Dendritic cell treated with granulocyte-macrophage colony-stimulating factor and Interleukin-4, amounts not matched to agents 40 ng/mL and 50 ng/mL, for 4 days (primary cell): ENCODE data around the gene MYO9A.

Experiments
- H3K27ac Mint-ChIP-seq: one replicate; pipeline ENCODE4 v1.8.0; 2022; ENCODE audit warnings: mild to moderate bottlenecking, mixed read lengths
- H3K27me3 Mint-ChIP-seq: one replicate; pipeline ENCODE4 v1.8.0; 2022; ENCODE audit warnings: mild to moderate bottlenecking, mixed read lengths
- H3K36me3 Mint-ChIP-seq: one replicate; pipeline ENCODE4 v1.8.0; 2022; ENCODE audit warnings: low read depth, mixed read lengths
- H3K4me1 Mint-ChIP-seq: one replicate; pipeline ENCODE4 v1.8.0; 2022; ENCODE audit warnings: low read depth, mixed read lengths
- H3K4me3 Mint-ChIP-seq: one replicate; pipeline ENCODE4 v1.8.0; 2022; ENCODE audit warnings: mild to moderate bottlenecking, moderate library complexity, mixed read lengths
- H3K9me3 Mint-ChIP-seq: one replicate; pipeline ENCODE4 v1.8.0; 2022; ENCODE audit warnings: mixed read lengths
- intact Hi-C: fragments of 100-400 bp; cut with micrococcal nuclease; formaldehyde crosslinking; loops from one replicate; pipeline ENCODE4 v1.15.0; 2022

The MYO9A gene

GRCh38 chr15:71781179-71781964, 336.6 kb downstream of the MYO9A start:
- H3K27me3 Mint-ChIP-seq = no peaks in the 10 kb centered on the region
- no peak overlapping the region for H3K27ac Mint-ChIP-seq
- H3K36me3 Mint-ChIP-seq = no peaks in the 10 kb centered on the region
- intact Hi-C loops = no loop called here
- peaks cover 7% of the 10 kb centered on the region for H3K4me1 Mint-ChIP-seq
- no peaks in the 10 kb centered on the region for H3K9me3 Mint-ChIP-seq
- H3K4me3 Mint-ChIP-seq = no peak overlapping the region

DNA sequence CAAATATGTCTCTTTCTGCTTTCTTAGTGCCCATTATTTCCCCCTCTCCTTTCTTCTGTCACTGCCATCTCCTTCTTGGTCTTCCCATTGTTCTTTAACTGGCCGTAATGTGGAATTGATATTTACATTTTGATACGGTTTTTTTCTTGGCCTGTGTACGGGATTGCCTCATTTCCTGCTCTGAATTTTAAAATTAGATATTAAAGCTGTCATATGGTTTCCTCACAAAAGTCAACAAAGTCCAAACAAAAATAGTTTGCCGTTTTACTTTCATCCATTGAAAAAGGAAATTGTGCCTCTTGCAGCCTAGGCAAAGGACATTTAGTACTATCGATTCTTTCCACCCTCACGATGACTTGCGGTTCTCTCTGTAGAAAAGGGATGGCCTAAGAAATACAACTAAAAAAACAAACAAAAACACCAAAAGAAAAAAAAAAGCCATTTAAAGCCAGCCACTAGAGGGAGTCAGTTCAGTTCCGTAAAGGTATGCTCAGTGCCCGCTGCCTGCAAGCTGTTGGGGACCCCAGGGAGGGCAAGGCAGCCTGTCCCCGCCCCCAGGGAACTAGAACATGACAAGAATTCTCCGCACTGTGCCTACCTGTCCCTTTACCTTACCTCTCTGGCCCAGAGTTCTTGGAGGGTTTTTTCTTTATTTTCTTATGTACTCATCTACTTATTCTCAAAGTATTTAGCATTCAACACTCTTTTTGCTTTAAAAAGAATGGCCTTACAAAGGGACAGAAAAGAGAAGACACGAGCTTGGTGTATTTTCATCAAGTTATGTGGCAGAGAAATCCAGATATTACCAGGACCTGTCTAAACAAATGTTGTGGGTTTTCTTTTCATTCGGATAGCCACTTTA, 337.6 kb downstream of the MYO9A start:
- H3K27ac Mint-ChIP-seq = no peak overlapping the region
- H3K4me3 Mint-ChIP-seq = no peak overlapping the region

DNA sequence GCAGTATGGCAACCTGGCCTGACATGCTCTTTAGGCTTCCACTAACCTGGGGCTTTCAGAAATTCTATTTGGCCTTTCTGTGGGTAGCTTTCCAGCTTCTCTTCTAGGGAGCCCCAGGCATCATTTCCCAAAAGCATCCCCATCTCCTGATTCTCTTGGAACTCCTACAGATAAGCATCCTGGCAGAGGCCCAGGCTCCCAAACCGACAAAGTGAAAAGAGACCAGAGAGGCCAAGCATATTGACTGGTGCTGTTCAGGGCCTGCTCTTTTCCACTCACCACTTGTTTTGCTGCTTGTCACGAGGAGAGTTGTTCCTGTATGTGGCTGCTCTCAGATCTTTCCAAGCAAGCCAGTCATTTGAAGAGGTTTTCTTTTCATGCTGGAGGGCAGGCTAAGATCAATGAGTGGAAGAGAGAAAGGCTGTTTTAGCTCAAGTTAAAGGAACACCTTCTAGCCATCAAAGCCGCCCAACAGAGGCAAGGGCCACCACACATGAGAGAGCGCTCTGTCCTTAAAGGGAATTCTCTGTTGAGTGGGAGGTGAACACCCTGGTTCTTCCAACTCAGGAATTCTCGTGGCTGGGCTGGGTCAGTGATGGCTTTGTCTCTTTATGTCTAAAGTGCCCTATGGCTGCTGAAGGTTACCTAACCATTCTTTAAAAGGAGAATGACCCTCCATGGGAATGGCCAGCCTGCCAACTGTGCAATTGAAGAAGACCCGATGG, 338.7 kb downstream of the MYO9A start:
- H3K4me3 Mint-ChIP-seq = no peak overlapping the region
- no peaks in the 10 kb centered on the region for H3K27me3 Mint-ChIP-seq
- no peaks in the 10 kb centered on the region for H3K9me3 Mint-ChIP-seq
- H3K27ac Mint-ChIP-seq = no peak overlapping the region
- no peaks in the 10 kb centered on the region for H3K36me3 Mint-ChIP-seq
- intact Hi-C loops = no loop called here
- peaks cover 7% of the 10 kb centered on the region for H3K4me1 Mint-ChIP-seq

More for the DNA sequence above, 337.6 kb downstream of the MYO9A start:
- no peaks in the 10 kb centered on the region for H3K9me3 Mint-ChIP-seq
- H3K36me3 Mint-ChIP-seq = no peaks in the 10 kb centered on the region
- intact Hi-C loops = no loop called here
- no peaks in the 10 kb centered on the region for H3K27me3 Mint-ChIP-seq
- H3K4me1 Mint-ChIP-seq = peaks cover 7% of the 10 kb centered on the region

DNA sequence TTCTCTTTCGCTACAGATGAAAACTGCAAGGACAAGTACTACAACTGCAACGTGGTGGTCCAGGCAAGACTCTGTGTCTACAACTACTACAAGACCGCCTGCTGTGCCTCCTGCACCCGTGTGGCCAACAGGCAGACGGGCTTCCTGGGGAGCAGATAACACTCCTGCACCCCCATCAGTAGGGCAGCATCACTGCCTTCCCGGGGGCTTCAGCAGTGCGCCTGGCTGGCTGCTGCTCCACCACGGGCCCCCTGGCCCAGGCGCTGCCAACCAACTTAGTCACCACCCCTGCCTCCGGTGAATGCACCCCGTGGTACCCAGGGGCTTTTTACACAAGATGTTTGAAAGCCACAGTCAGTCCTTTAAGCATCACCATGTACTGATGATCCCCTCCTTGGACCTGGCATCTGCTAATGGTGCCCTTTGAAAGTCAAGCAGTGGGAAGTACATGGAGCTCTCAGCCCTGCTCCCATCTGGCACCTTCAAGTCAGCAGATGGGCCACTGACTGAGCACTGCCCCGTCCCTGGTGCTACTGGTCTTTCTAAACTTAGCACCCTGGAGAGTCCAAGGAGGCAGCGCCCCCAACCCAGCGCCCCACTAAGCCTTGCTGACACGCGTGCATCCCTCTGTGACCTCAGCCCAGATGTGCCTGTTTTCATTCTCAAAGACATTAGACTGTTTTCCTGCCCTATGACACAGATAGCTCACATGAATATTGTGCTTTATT, 340.6 kb downstream of the MYO9A start:
- Mint-ChIP-seq H3K27me3 (no peaks in the 10 kb centered on the region), H3K36me3 (no peaks in the 10 kb centered on the region), H3K27ac (no peak overlapping the region), H3K4me3 (no peak overlapping the region), H3K4me1 (peaks cover 7% of the 10 kb centered on the region), H3K9me3 (no peaks in the 10 kb centered on the region)
- intact Hi-C loops = no loop called here

DNA sequence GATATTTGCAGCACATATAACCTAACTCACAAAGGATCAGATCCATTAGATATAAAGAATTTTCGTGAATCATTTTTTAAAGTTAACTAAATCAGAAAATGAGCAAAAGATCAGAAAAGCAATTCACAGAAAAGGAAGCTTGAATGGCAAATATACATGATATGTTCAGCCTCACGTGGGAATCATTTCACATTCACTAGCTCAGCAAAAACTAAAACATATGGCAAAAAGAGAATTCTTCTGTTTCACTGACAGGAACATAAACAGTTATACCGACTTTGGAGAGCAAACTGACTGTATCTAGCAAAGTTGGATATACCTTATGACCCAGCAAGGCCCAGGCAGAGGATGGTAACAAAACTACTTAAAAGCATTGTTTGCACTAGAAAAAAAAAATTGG, 341.6 kb downstream of the MYO9A start:
- Mint-ChIP-seq H3K27ac (no peak overlapping the region), H3K9me3 (no peaks in the 10 kb centered on the region)
- intact Hi-C loops = no loop called here

GRCh38 chr15:71775856-71776255, 342.1 kb downstream of the MYO9A start:
- Mint-ChIP-seq H3K27ac (no peak overlapping the region), H3K36me3 (no peaks in the 10 kb centered on the region), H3K27me3 (no peaks in the 10 kb centered on the region), H3K9me3 (no peaks in the 10 kb centered on the region), H3K4me3 (no peak overlapping the region), H3K4me1 (peaks cover 7% of the 10 kb centered on the region)
- intact Hi-C loops = no loop called here

More for the DNA sequence above, 341.6 kb downstream of the MYO9A start:
- Mint-ChIP-seq H3K4me1 (peaks cover 7% of the 10 kb centered on the region), H3K4me3 (no peak overlapping the region), H3K27me3 (no peaks in the 10 kb centered on the region), H3K36me3 (no peaks in the 10 kb centered on the region)

DNA sequence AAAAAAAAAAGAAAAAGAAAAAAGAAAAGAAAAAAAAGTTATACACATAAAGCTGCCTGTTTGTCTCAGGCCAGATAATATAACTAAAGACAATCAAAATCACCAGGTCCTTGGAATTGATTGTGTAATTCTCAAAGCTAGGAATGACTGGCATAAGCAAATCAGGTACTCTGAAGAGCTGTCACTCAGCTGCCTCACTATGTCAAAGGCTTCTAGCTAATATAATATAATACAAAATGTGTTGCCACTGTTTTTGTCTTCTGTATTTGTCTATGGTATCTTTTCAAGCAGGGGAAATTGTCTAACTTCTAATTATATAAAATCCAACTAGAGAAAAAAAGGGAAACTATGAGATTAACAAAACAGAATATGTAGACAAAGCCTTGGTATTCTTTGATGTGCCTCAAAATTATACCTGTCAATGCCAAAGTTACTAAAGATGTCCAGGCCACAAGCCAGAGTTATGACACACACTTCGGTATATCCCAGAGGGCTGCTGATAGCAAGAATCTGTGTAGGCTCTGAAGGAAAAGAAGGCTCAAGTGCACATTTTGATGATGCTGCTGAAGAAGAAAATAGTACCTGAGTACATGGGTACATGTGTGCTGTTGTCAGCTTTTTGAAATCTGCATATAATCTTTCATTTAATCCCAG, 344.6 kb downstream of the MYO9A start:
- Mint-ChIP-seq H3K4me1 (no peaks in the 10 kb centered on the region), H3K36me3 (no peaks in the 10 kb centered on the region), H3K9me3 (no peaks in the 10 kb centered on the region), H3K27ac (no peak overlapping the region), H3K4me3 (no peak overlapping the region), H3K27me3 (no peaks in the 10 kb centered on the region)
- intact Hi-C loops = no loop called here
